ENCODE results near the gene GAREM2. TPM values are rescaled to one million over a fixed set of nuclear protein-coding genes. Genes with fewer than 3 reads are reported as not detected.
"Not testable (repeated sequence)": the region's sequence is repeated elsewhere in the genome, so short reads cannot be mapped to it uniquely, and the experiment has no call there.

Gene GAREM2
- total RNA-seq, 2 experiments from 2014 or later = 2.9 to 3.5 TPM

DNA sequence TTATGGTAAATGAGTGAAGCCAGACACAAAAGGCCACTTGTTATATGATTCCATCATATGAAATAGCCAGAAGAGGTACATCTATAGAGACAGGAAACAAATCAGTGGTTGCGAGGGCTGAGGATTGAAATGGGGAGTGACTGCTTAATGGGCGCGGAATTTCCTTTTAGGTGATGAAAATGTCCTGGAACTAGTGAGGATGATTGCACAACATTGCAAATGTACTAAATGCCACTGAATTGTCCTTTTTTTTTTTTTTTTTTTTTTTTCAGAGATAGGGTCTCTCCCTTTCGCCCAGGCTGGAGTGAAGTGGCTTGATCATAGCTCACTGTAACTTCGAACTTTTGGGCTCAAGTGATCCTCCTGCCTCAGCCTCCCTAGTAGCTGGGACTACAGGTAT is 15.3 kb upstream of the GAREM2 start:
- no peak overlapping the region for H3K27ac Mint-ChIP-seq
- no peak overlapping the region for H3K4me3 Mint-ChIP-seq
- DNase-seq = no peak
- H3K27me3 Mint-ChIP-seq = peaks cover 12% of the 10 kb centered on the region
- no peaks in the 10 kb centered on the region for H3K4me1 Mint-ChIP-seq
- ChIA-PET POLR2A (no interaction called here), CTCF (no interaction called here)
- no peaks in the 10 kb centered on the region for H3K9me3 Mint-ChIP-seq
- H3K36me3 Mint-ChIP-seq (ENCODE audit: low read depth) = no peaks in the 10 kb centered on the region

DNA sequence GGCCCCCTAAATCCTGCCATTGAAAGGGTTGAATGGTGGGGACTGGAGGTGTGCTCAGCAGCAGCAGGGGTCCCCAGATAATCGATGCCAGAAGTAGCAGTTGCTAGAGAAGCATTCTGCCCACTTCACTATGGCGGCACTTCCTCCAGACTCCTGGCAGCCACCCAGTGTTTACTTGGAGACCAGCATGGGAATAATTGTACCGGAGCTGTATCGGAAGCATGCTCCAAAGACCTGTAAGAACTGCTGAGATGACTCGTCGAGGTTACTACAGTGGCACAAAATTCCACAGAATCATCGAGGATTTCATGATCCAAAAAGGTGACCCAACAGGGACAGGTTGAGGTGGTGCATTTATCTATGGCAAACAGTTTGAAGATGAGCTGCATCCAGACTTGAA is 11.0 kb upstream of the GAREM2 start:
- Mint-ChIP-seq H3K4me1 (no peaks in the 10 kb centered on the region), H3K4me3 (no peak overlapping the region), H3K9me3 (no peaks in the 10 kb centered on the region), H3K36me3 (ENCODE audit: low read depth) (no peaks in the 10 kb centered on the region), H3K27ac (no peak overlapping the region), H3K27me3 (peaks cover 8% of the 10 kb centered on the region)
- CTCF ChIA-PET = interaction anchor here (1.0 kb wide), 1 partner anchor 266 kb away, joined by 3 read pairs; no protein-coding TSS in a partner anchor
- POLR2A ChIA-PET = no interaction called here
- DNase-seq = no peak

GRCh38 chr2:26162963-26163362 is 9.9 kb upstream of the GAREM2 start:
- Mint-ChIP-seq H3K36me3 (ENCODE audit: low read depth) (no peaks in the 10 kb centered on the region), H3K4me1 (no peaks in the 10 kb centered on the region), H3K4me3 (no peak overlapping the region), H3K27ac (no peak overlapping the region), H3K9me3 (no peaks in the 10 kb centered on the region), H3K27me3 (peaks cover 5% of the 10 kb centered on the region)
- POLR2A ChIA-PET = no interaction called here
- no peak for DNase-seq
- CTCF ChIA-PET = no interaction called here

GRCh38 chr2:26164231-26164630 is 8.7 kb upstream of the GAREM2 start:
- H3K4me1 Mint-ChIP-seq = no peaks in the 10 kb centered on the region
- H3K27me3 Mint-ChIP-seq = peaks cover 5% of the 10 kb centered on the region
- no peak overlapping the region for H3K27ac Mint-ChIP-seq
- no peak for DNase-seq
- CTCF ChIA-PET = no interaction called here
- POLR2A ChIA-PET = no interaction called here
- no peaks in the 10 kb centered on the region for H3K36me3 Mint-ChIP-seq (ENCODE audit: low read depth)
- H3K9me3 Mint-ChIP-seq = no peaks in the 10 kb centered on the region
- H3K4me3 Mint-ChIP-seq = no peak overlapping the region

DNA sequence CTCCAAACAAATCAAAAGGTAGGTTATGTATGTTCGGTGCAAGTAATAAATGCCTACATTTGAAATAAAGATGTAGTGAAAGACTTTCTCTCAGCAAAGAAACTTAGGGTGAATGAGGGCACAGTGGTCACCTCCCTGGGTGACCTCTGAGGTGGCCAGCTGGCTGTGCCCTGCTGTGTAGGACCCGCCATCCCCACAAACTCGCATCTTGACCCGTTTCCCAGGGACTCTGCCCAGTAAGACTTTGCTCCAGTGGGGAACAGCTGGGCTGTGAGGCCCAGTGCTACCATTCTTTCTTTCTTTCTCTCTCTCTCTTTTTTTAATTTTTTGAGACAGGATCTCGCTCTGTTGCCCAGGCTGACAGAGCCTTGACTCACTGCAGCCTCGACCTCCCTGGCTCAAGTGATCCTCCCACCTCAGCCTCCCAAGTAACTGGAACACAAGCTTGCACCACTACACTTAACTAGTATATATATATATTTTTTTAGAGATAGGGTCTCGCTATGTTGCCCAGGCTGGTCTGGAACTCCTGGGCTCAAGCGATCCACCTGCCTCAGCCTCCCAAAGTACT is 8.2 kb upstream of the GAREM2 start:
- CTCF ChIA-PET = interaction anchor here (0.7 to 1.0 kb wide), 3 partner anchors 35 to 164 kb away, joined by 3 to 4 read pairs (median 3); no protein-coding TSS in a partner anchor
- POLR2A ChIA-PET = no interaction called here

DNA sequence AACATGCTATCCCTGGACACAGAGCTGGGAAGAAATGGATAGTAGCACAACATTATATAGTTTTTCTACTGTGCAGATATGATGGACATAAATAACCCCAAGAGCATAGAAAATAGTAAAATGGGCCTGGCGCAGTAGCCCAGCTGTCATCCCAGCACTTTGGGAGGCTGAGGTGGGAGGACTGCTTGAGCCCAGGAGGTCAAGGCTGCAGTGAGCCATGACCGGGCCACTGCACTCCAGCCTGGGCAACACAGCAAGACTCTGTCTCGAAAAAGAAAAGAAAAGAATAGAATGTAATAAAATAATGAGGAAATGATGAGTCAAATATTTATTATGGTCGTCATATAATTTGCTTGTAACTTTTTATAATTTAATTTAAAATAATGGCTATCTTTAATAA is 7.5 kb upstream of the GAREM2 start:
- H3K36me3 Mint-ChIP-seq (ENCODE audit: low read depth) = no peaks in the 10 kb centered on the region
- H3K27me3 Mint-ChIP-seq = peaks cover 11% of the 10 kb centered on the region
- DNase-seq = no peak
- no peak overlapping the region for H3K27ac Mint-ChIP-seq
- H3K9me3 Mint-ChIP-seq = no peaks in the 10 kb centered on the region
- H3K4me3 Mint-ChIP-seq = no peak overlapping the region
- POLR2A ChIA-PET = no interaction called here
- no peaks in the 10 kb centered on the region for H3K4me1 Mint-ChIP-seq
- CTCF ChIA-PET = interaction anchor here (0.6 to 1.0 kb wide), 6 partner anchors 35 to 1395 kb away, joined by 3 to 4 read pairs (median 3); no protein-coding TSS in a partner anchor

More for the DNA sequence above, 8.2 kb upstream of the GAREM2 start:
- Mint-ChIP-seq H3K4me1 (no peaks in the 10 kb centered on the region), H3K4me3 (no peak overlapping the region), H3K27me3 (peaks cover 7% of the 10 kb centered on the region), H3K27ac (no peak overlapping the region), H3K36me3 (ENCODE audit: low read depth) (no peaks in the 10 kb centered on the region), H3K9me3 (no peaks in the 10 kb centered on the region)
- no peak for DNase-seq

- H3K4me1 Mint-ChIP-seq = not testable (repeated sequence)
These were observed 6.3 kb upstream of the GAREM2 start for GRCh38 chr2:26166541-26166940.

GRCh38 chr2:26168785-26169184 is 4.1 kb upstream of the GAREM2 start:
- peaks cover 11% of the 10 kb centered on the region for H3K4me1 Mint-ChIP-seq
- H3K4me3 Mint-ChIP-seq = no peak overlapping the region
- DNase-seq = no peak
- H3K36me3 Mint-ChIP-seq (ENCODE audit: low read depth) = peaks cover 2% of the 10 kb centered on the region
- H3K27me3 Mint-ChIP-seq = peaks cover 29% of the 10 kb centered on the region
- no peak overlapping the region for H3K27ac Mint-ChIP-seq
- H3K9me3 Mint-ChIP-seq = no peaks in the 10 kb centered on the region
- POLR2A ChIA-PET = interaction anchor here (0.6 kb wide), 1 partner anchor 83 kb away, joined by 5 read pairs; no protein-coding TSS in a partner anchor
- CTCF ChIA-PET = interaction anchor here (0.5 to 6.2 kb wide), 2 partner anchors 15 to 83 kb away, joined by 4 to 24 read pairs; no protein-coding TSS in a partner anchor

More at GRCh38 chr2:26166541-26166940, 6.3 kb upstream of the GAREM2 start:
- not testable (repeated sequence) for H3K27ac Mint-ChIP-seq; H3K4me3 Mint-ChIP-seq; H3K9me3 Mint-ChIP-seq; DNase-seq; H3K36me3 Mint-ChIP-seq (ENCODE audit: low read depth)
- peaks cover 18% of the 10 kb centered on the region for H3K27me3 Mint-ChIP-seq
- ChIA-PET POLR2A (interaction anchor here (0.6 kb wide), 1 partner anchor 194 kb away, joined by 3 read pairs; no protein-coding TSS in a partner anchor), CTCF (interaction anchor here (0.6 kb wide), 1 partner anchor 265 kb away, joined by 3 read pairs; no protein-coding TSS in a partner anchor)

DNA sequence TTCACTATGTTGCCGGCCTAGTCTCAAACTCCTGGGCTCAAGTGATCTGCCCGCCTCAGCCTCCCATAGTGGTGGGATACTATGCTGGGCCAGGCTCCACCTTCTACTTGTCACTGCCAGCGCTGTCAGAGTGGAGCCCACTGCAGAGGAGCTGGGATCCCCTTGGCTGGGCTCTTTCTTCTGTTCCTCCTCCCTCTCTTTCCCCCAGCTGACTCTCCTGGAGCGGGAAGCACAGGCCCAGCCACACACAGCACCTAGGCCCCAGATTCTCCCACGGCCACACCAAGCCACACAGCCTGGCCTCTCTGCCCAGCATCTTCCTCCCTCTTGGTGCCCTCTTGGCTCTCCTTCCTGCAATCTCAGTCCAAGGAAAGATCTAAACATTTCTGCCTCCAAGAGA is 3.7 kb upstream of the GAREM2 start:
- ChIA-PET CTCF (interaction anchor here (0.5 to 6.2 kb wide), 2 partner anchors 14 to 84 kb away, joined by 4 to 24 read pairs; no protein-coding TSS in a partner anchor), POLR2A (no interaction called here)
- Mint-ChIP-seq H3K27ac (no peak overlapping the region), H3K4me1 (peaks cover 11% of the 10 kb centered on the region), H3K9me3 (no peaks in the 10 kb centered on the region), H3K4me3 (no peak overlapping the region), H3K36me3 (ENCODE audit: low read depth) (peaks cover 2% of the 10 kb centered on the region), H3K27me3 (peaks cover 28% of the 10 kb centered on the region)
- no peak for DNase-seq

DNA sequence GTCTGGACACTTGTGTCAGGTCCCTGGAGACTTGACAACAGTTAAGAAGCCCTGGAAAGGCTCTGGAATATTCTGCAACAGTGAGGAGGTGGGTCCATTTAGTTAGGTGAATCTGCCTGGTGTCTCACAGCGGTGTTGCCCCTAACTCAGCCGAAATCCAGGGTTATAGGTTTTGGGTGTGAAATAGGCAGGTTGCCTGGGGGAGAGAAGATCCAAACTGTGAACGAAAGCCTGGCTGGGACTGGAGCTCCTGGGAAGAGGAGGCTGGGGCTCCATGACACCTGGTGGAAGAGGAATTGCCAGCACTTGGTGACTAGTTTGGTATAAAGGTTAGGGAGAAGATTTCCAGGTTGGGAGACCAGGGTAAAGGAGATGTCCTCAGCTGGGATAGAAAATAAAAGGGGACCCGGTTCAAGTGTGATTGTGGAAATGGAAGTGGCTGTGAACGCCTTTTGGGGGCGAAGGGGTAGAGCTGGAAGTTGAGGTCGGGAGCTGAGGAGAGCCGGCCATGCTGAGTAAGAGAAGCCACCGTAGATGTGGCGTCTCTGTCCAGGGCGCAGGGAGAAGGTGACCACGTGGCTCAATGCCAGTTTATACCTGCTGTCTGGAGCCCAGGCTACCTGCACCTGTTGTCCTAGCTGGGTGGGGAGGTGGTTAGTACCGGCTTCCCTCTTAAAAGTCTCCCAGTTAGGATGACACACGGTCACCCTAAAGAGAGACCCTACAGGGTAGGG is 3.0 kb upstream of the GAREM2 start:
- no peak for DNase-seq
- Mint-ChIP-seq H3K27me3 (peaks cover 31% of the 10 kb centered on the region), H3K27ac (no peak overlapping the region), H3K9me3 (no peaks in the 10 kb centered on the region), H3K4me3 (no peak overlapping the region), H3K36me3 (ENCODE audit: low read depth) (peaks cover 2% of the 10 kb centered on the region), H3K4me1 (peaks cover 16% of the 10 kb centered on the region)
- POLR2A ChIA-PET = no interaction called here
- CTCF ChIA-PET = interaction anchor here (0.5 to 6.2 kb wide), 2 partner anchors 14 to 976 kb away, joined by 3 to 24 read pairs; no protein-coding TSS in a partner anchor

- peaks cover 16% of the 10 kb centered on the region for H3K4me1 Mint-ChIP-seq
- H3K27ac Mint-ChIP-seq = no peak overlapping the region
- H3K9me3 Mint-ChIP-seq = no peaks in the 10 kb centered on the region
- POLR2A ChIA-PET = no interaction called here
- peaks cover 32% of the 10 kb centered on the region for H3K27me3 Mint-ChIP-seq
- peaks cover 2% of the 10 kb centered on the region for H3K36me3 Mint-ChIP-seq (ENCODE audit: low read depth)
- DNase-seq = no peak
- H3K4me3 Mint-ChIP-seq = no peak overlapping the region
- CTCF ChIA-PET = interaction anchor here (6.2 kb wide), 1 partner anchor 13 kb away, joined by 24 read pairs; no protein-coding TSS in a partner anchor
These were observed 2.1 kb upstream of the GAREM2 start for GRCh38 chr2:26170795-26171194.

DNA sequence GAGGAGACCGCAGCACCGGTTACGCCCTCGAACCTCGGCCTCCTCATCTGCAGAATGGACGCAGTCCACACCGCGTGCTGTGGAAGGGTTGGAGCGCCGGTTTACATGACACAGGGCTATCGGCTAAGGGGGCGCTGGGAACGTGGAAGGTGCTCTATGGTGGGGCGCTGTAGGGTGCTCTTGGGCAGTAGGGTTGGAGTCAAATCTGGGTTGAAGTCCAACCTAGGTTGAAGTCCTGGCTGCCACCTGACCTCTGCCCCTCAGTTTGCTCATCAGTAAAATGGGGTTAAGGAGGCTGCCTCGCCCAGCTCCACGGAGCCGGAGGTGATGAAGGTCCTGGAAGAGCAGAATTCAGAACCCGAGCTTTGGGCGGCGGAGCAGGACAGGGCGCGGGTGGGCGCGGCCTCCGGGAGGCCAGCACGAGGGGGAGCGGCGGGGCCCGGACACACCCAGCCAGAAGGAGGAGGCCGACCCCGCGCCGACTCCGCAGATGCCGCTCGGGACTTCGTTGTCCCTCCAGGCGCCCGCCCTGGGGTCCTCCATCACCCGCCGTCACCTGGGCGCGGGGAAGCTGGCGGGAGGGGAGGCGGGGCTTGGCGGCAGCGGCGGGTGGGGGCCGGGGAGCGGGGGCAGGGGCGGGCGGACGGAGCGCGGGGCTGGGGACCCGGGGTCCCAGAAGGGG is 558 bp upstream of the GAREM2 start:
- no peak for DNase-seq
- Mint-ChIP-seq H3K36me3 (ENCODE audit: low read depth) (peaks cover 2% of the 10 kb centered on the region), H3K4me3 (peak overlapping the region; percentile 68), H3K4me1 (peaks cover 16% of the 10 kb centered on the region), H3K27me3 (peaks cover 34% of the 10 kb centered on the region), H3K27ac (no peak overlapping the region), H3K9me3 (no peaks in the 10 kb centered on the region)
- POLR2A ChIA-PET = interaction anchor here (0.5 kb wide), 1 partner anchor 263 kb away, joined by 3 read pairs; no protein-coding TSS in a partner anchor
- CTCF ChIA-PET = interaction anchor here (6.2 kb wide), 1 partner anchor 11 kb away, joined by 24 read pairs; no protein-coding TSS in a partner anchor

Data from activated CD4-positive, alpha-beta T cell treated with anti-CD3 and anti-CD28 coated beads, Interleukin-2, amount 10 ng/mL, durations not matched to agents 7 days and 5 days (primary cell).